Spleen (tissue), 7 donors: Measurements from ENCODE around the gene ENDOV.

Experiments
- CTCF ChIP-seq, 11 experiments: fragments of 200-600 bp in 7 of 11; fragments of 450-650 bp in 4 of 11; sonication (generic) in 4 of 11; IDR thresholded peaks in 8 of 11; conservative IDR thresholded peaks in 3 of 11; 1 replicate in 7 of 11; 2 replicates in 4 of 11; pipeline versions ENCODE4 v1.4.0 to v1.8.0; 2016 to 2021; ENCODE audit warnings: antibody characterized with exemption in 11 of 11, inconsistent platforms in 4 of 11, mild to moderate bottlenecking in 1 of 11
- POLR2A ChIP-seq, 3 donors: fragments of 450-650 bp; IDR thresholded peaks; one replicate each; pipeline ENCODE4 v1.5.1; 2017; ENCODE audit warnings: antibody characterized with exemption in 3 of 3, mild to moderate bottlenecking in 1 of 3
- POLR2AphosphoS5 ChIP-seq, 3 donors: sonication (generic); formaldehyde crosslinking; IDR thresholded peaks; one replicate each; pipeline ENCODE4 v1.5.1; 2017; ENCODE audit warnings: antibody characterized with exemption in 3 of 3
- donor health status: DM: no; HTN: no; CAD: no; lungs with moderate emphysema.
- donor health status: DM: no; HTN: no; CAD: no.
- donor health status: DM: no; HTN: no; CAD: no.

GRCh38 chr17:80423536-80424225, 8.7 kb downstream of the ENDOV start:
- no peak for TF ChIP-seq CTCF (IDR thresholded peaks at IDR 0.05 in 8 of 11, conservative IDR thresholded peaks at IDR 0.05 in 3 of 11)
- no peak for TF ChIP-seq POLR2A (IDR thresholded peaks at IDR 0.05)
- no peak for TF ChIP-seq POLR2AphosphoS5 (IDR thresholded peaks at IDR 0.05)
